IMR-90 (cell line): Measurements from ENCODE around the gene PRKN. TPM values are rescaled to one million over a fixed set of nuclear protein-coding genes. Genes with fewer than 3 reads are reported as not detected.

Experiments
- ATAC-seq: fragments of 200-7000 bp; cut with Tn5 transposase; 2 replicates; pipeline ENCODE4 v1.9.1; 2020; ENCODE audit warnings: low read depth, mild to moderate bottlenecking, moderate library complexity
- BruUV-seq: library from RNA; stranded (reverse); fragments of 400-500 nt; replicated peaks from 2 replicates; lab custom pipeline; 2021; lab: Mats Ljungman, UMichigan
- CTCF ChIA-PET: fragments of 300-600 bp; formaldehyde crosslinking; extraction: SDS; loops from one replicate; lab custom pipeline; 2021; ENCODE audit warnings: antibody characterized with exemption; lab: Yijun Ruan, JAX
- POLR2A ChIA-PET: fragments of 300-600 bp; sonication (Branson Sonifier 250); formaldehyde crosslinking; loops from one replicate; lab custom pipeline; 2022; ENCODE audit warnings: antibody characterized with exemption; ENCODE audit not compliant: unreplicated experiment; lab: Charles Lee
- DNase-seq: peaks from one replicate; pipeline ENCODE4 v3.0.0; 2013
- H2AFZ ChIP-seq: replicated peaks from 2 replicates; pipeline ENCODE3; 2013; ENCODE audit warnings: low read length, mild to moderate bottlenecking; ENCODE audit not compliant: poor library complexity
- H2AK5ac ChIP-seq: 2 replicates; pipeline ENCODE4 v1.6.1; 2013; ENCODE audit warnings: low read depth, low read length, inconsistent platforms
- H2AK9ac ChIP-seq: replicated peaks from 2 replicates; pipeline ENCODE3; 2013; ENCODE audit warnings: mild to moderate bottlenecking, low read depth, low read length, moderate library complexity; ENCODE audit not compliant: poor library complexity
- H2BK120ac ChIP-seq: 2 replicates; pipeline ENCODE4 v1.6.1; 2013; ENCODE audit warnings: low read depth, low read length, inconsistent platforms
- H2BK15ac ChIP-seq: 3 replicates; pipeline ENCODE4 v1.6.1; 2013; ENCODE audit warnings: low read depth, low read length, inconsistent platforms
- H2BK20ac ChIP-seq: 2 replicates; pipeline ENCODE4 v1.6.1; 2013; ENCODE audit warnings: low read depth, mild to moderate bottlenecking, inconsistent platforms, low read length, moderate library complexity
- H2BK5ac ChIP-seq: 2 replicates; pipeline ENCODE4 v1.6.1; 2013; ENCODE audit warnings: mild to moderate bottlenecking, low read depth, low read length, inconsistent platforms; ENCODE audit not compliant: poor library complexity, severe bottlenecking
- H3K14ac ChIP-seq: replicated peaks from 2 replicates; pipeline ENCODE4 v1.6.1; 2013; ENCODE audit warnings: low read depth, low read length, inconsistent platforms
- H3K18ac ChIP-seq: 2 replicates; pipeline ENCODE4 v1.6.1; 2013; ENCODE audit warnings: low read depth, low read length, control low read depth
- H3K23ac ChIP-seq: 2 replicates; pipeline ENCODE4 v1.6.1; 2013; ENCODE audit warnings: low read depth, low read length, inconsistent platforms
- H3K27ac ChIP-seq: 2 replicates; pipeline ENCODE4 v1.5.1; 2013; ENCODE audit warnings: mild to moderate bottlenecking, control low read depth, low read length; ENCODE audit not compliant: insufficient read depth
- H3K27me3 ChIP-seq: 2 replicates; pipeline ENCODE4 v1.6.1; 2013; ENCODE audit warnings: low read length; ENCODE audit not compliant: control insufficient read depth, insufficient read depth
- H3K36me3 ChIP-seq: 2 replicates; pipeline ENCODE4 v1.6.1; 2013; ENCODE audit warnings: low read length, mixed read lengths; ENCODE audit not compliant: control insufficient read depth, insufficient read depth
- H3K4ac ChIP-seq: 2 replicates; pipeline ENCODE4 v1.6.1; 2013; ENCODE audit warnings: low read depth, low read length, inconsistent platforms
- H3K4me1 ChIP-seq: 2 replicates; pipeline ENCODE4 v1.6.1; 2013; ENCODE audit warnings: low read length, mixed read lengths; ENCODE audit not compliant: control insufficient read depth, insufficient read depth
- H3K4me2 ChIP-seq: 2 replicates; pipeline ENCODE4 v1.6.1; 2013; ENCODE audit warnings: low read depth, mild to moderate bottlenecking, control low read depth, low read length, moderate library complexity
- H3K4me3 ChIP-seq: 2 replicates; pipeline ENCODE4 v1.5.1; 2013; ENCODE audit warnings: low read depth, mild to moderate bottlenecking, control low read depth, low read length, moderate library complexity; ENCODE audit not compliant: insufficient read depth
- H3K56ac ChIP-seq: 2 replicates; pipeline ENCODE4 v1.6.1; 2013; ENCODE audit warnings: low read length, inconsistent platforms; ENCODE audit not compliant: insufficient read depth; ENCODE audit errors: extremely low read depth
- H3K79me1 ChIP-seq, 2 experiments: 2 replicates each; pipeline ENCODE4 v1.6.1; 2013; ENCODE audit warnings: low read length in 2 of 2, inconsistent platforms in 1 of 2, low read depth in 1 of 2
- H3K9ac ChIP-seq: 2 replicates; pipeline ENCODE4 v1.6.1; 2013; ENCODE audit warnings: low read depth, low read length, control low read depth
- H3K9me1 ChIP-seq: 2 replicates; pipeline ENCODE4 v1.6.1; 2013; ENCODE audit warnings: low read length, inconsistent platforms; ENCODE audit not compliant: insufficient read depth
- H3K9me3 ChIP-seq: 2 replicates; pipeline ENCODE4 v1.6.1; 2013; ENCODE audit warnings: low read length; ENCODE audit not compliant: control insufficient read depth, insufficient read depth
- H4K20me1 ChIP-seq: 2 replicates; pipeline ENCODE4 v1.6.1; 2013; ENCODE audit warnings: low read length, inconsistent platforms; ENCODE audit not compliant: insufficient read depth
- H4K5ac ChIP-seq: 2 replicates; pipeline ENCODE4 v1.6.1; 2013; ENCODE audit warnings: mild to moderate bottlenecking, low read depth, low read length, control low read depth
- H4K8ac ChIP-seq, 2 experiments: 2 replicates each; pipeline ENCODE4 v1.6.1; 2013; ENCODE audit warnings: low read depth in 2 of 2, low read length in 2 of 2, control low read depth in 1 of 2, inconsistent platforms in 1 of 2
- H4K91ac ChIP-seq: 2 replicates; pipeline ENCODE4 v1.6.1; 2013; ENCODE audit warnings: low read depth, low read length, inconsistent platforms; ENCODE audit not compliant: insufficient read depth
- CEBPB ChIP-seq: IDR thresholded peaks from 2 replicates; pipeline ENCODE4 v1.6.1; 2012; ENCODE audit warnings: low read depth, low read length, improper control_type of control experiment
- FOS ChIP-seq: fragments of 150-350 bp; IDR thresholded peaks from 2 replicates; pipeline ENCODE4 v1.6.1; 2016; ENCODE audit warnings: low read depth, low read length
- MAFK ChIP-seq: IDR thresholded peaks from 2 replicates; pipeline ENCODE4 v1.6.1; 2012; ENCODE audit warnings: low read depth, low read length, improper control_type of control experiment
- MXI1 ChIP-seq: IDR thresholded peaks from 2 replicates; pipeline ENCODE4 v1.6.1; 2012; ENCODE audit warnings: low read depth, mild to moderate bottlenecking, low read length, moderate library complexity, borderline replicate concordance
- NFE2L2 ChIP-seq: fragments of 150-350 bp; IDR thresholded peaks from 2 replicates; pipeline ENCODE4 v1.6.1; 2016; ENCODE audit warnings: low read depth, mild to moderate bottlenecking, low read length
- POLR2A ChIP-seq: IDR thresholded peaks from 2 replicates; pipeline ENCODE4 v1.6.1; 2012; ENCODE audit warnings: mild to moderate bottlenecking, low read depth, low read length
- RCOR1 ChIP-seq: IDR thresholded peaks from 2 replicates; pipeline ENCODE4 v1.6.1; 2012; ENCODE audit warnings: mild to moderate bottlenecking, low read length, improper control_type of control experiment; ENCODE audit not compliant: insufficient replicate concordance
- RFX5 ChIP-seq: IDR thresholded peaks from 2 replicates; pipeline ENCODE4 v1.8.0; 2012; ENCODE audit warnings: low read depth, mild to moderate bottlenecking, low read length, moderate library complexity
- SMC3 ChIP-seq: fragments of 150-350 bp; IDR thresholded peaks from 2 replicates; pipeline ENCODE4 v1.6.1; 2016; ENCODE audit warnings: low read depth, mild to moderate bottlenecking, antibody characterized with exemption, low read length, moderate library complexity
- WGBS, 2 experiments: methylation state at CpG; one replicate each; pipeline versions ENCODE4 v1.1.5 to v1.1.7; 2013; ENCODE audit warnings: missing lambda C conversion rate in 2 of 2; ENCODE audit not compliant: insufficient read length in 1 of 2; ENCODE audit errors: extremely low coverage in 2 of 2; 5-methylcytosine and 5-hydroxymethylcytosine counted together
- dilution Hi-C: fragments of 300-500 bp; cut with HindIII; formaldehyde crosslinking; loops from one replicate; pipeline ENCODE4 v1.14.3; 2018; ENCODE audit warnings: low sequenced_read_pairs; ENCODE audit not compliant: unreplicated experiment
- in situ Hi-C: fragments of 300-500 bp; cut with MboI; formaldehyde crosslinking; loops from 3 replicates; pipeline ENCODE4 v1.14.3; 2019; ENCODE audit warnings: low sequenced_read_pairs, inconsistent platforms, mixed read lengths
- intact Hi-C: fragments of 100-400 bp; cut with micrococcal nuclease; formaldehyde crosslinking; loops from 2 replicates; pipeline ENCODE4 v1.10.0; 2022
- polyA plus RNA-seq, 3 experiments: library from polyadenylated mRNA; depleted of rRNA; stranded (reverse); fragments of >200 nt; gene quantifications; 2 replicates each; pipeline ENCODE4 v1.2.3, GENCODE V29; 2012; ENCODE audit warnings: low replicate concordance in 1 of 3
- total RNA-seq: library from RNA; depleted of rRNA; stranded (reverse); fragments of >200 nt; gene quantifications from 2 replicates; pipeline ENCODE4 v1.2.3, GENCODE V29; 2012
- TF ChIP-seq, protein P1 (sequence below): fragments of 150-350 bp; IDR thresholded peaks from 2 replicates; pipeline ENCODE4 v1.6.1; 2016; ENCODE audit warnings: low read depth, mild to moderate bottlenecking, low read length, moderate library complexity, borderline replicate concordance
- TF ChIP-seq, protein P2 (sequence below): conservative IDR thresholded peaks from 2 replicates; pipeline ENCODE4 v1.5.1; 2012; ENCODE audit warnings: mild to moderate bottlenecking, low read depth, low read length, improper control_type of control experiment

Gene PRKN
- total and polyA plus RNA-seq, 2 of the 4 experiments (the other 2 are of a cell fraction) = 0.15 to 0.18 TPM

DNA sequence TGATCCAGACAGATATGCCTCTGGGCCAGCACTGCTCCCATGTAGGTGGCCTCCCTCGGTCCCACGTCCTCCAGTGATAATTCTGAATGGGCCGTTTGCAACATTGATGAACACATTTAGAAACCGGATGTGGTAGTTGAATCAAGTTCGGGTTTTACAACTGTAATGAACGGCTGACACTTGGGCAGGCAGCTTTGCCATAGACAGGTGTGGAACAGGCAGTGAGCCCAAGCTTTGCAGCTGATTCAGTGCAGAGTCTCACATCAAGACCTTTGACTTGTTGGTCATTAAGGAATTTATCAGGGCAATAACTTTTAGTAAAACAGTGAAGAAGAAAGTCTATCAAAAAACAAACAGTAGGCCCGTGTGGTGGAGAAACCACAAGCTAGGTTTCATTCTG, 987.1 kb downstream of the PRKN start:
- H3K27ac ChIP-seq = no peak overlapping the region
- no peak overlapping the region for H3K14ac ChIP-seq
- dilution Hi-C loops = no loop called here
- no peak for DNase-seq
- ChIA-PET POLR2A (no interaction called here), CTCF (no interaction called here)
- H2BK15ac ChIP-seq = no peak overlapping the region
- no peak overlapping the region for H2AK9ac ChIP-seq
- H3K79me1 ChIP-seq = no peaks in the 10 kb centered on the region
- intact Hi-C loops = no loop called here
- in situ Hi-C loops = no loop called here
- no peaks in the 10 kb centered on the region for H4K20me1 ChIP-seq
- peaks cover 28% of the 10 kb centered on the region for H3K9me3 ChIP-seq
- H3K4me3 ChIP-seq = no peak overlapping the region
- no peak overlapping the region for H2BK120ac ChIP-seq
- no peak overlapping the region for H3K56ac ChIP-seq
- no peak overlapping the region for H2BK5ac ChIP-seq
- BruUV-seq = no TSS peak
- H3K18ac ChIP-seq = no peak overlapping the region
- 74% methylated on average over 4 of the region's 7 CpGs; no CpG with 5 or more reads in 1 of the 2 experiments for WGBS, 2 experiments
- H2BK20ac ChIP-seq = no peak overlapping the region
- H3K36me3 ChIP-seq = no peaks in the 10 kb centered on the region
- no peak for ATAC-seq
- H4K5ac ChIP-seq = no peak overlapping the region
- no peak overlapping the region for H3K9ac ChIP-seq
- TF ChIP-seq MXI1 = no peak
- TF ChIP-seq SMC3 = no peak
- no peak for TF ChIP-seq MAFK
- no peak for TF ChIP-seq POLR2A
- TF ChIP-seq RCOR1 = no peak
- TF ChIP-seq, protein P1, sequence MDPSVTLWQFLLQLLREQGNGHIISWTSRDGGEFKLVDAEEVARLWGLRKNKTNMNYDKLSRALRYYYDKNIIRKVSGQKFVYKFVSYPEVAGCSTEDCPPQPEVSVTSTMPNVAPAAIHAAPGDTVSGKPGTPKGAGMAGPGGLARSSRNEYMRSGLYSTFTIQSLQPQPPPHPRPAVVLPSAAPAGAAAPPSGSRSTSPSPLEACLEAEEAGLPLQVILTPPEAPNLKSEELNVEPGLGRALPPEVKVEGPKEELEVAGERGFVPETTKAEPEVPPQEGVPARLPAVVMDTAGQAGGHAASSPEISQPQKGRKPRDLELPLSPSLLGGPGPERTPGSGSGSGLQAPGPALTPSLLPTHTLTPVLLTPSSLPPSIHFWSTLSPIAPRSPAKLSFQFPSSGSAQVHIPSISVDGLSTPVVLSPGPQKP = no peak
- no peak for TF ChIP-seq FOS
- no peak for TF ChIP-seq RFX5
- TF ChIP-seq NFE2L2 = no peak
- no peak for TF ChIP-seq CEBPB
- TF ChIP-seq, protein P2, sequence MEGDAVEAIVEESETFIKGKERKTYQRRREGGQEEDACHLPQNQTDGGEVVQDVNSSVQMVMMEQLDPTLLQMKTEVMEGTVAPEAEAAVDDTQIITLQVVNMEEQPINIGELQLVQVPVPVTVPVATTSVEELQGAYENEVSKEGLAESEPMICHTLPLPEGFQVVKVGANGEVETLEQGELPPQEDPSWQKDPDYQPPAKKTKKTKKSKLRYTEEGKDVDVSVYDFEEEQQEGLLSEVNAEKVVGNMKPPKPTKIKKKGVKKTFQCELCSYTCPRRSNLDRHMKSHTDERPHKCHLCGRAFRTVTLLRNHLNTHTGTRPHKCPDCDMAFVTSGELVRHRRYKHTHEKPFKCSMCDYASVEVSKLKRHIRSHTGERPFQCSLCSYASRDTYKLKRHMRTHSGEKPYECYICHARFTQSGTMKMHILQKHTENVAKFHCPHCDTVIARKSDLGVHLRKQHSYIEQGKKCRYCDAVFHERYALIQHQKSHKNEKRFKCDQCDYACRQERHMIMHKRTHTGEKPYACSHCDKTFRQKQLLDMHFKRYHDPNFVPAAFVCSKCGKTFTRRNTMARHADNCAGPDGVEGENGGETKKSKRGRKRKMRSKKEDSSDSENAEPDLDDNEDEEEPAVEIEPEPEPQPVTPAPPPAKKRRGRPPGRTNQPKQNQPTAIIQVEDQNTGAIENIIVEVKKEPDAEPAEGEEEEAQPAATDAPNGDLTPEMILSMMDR = no peak
- no peak overlapping the region for H2AFZ ChIP-seq
- no peak overlapping the region for H4K91ac ChIP-seq
- H2AK5ac ChIP-seq = no peak overlapping the region
- H3K4me1 ChIP-seq = no peaks in the 10 kb centered on the region
- no peaks in the 10 kb centered on the region for H3K27me3 ChIP-seq
- H4K8ac ChIP-seq = no peak overlapping the region
- H3K23ac ChIP-seq = no peak overlapping the region
- no peaks in the 10 kb centered on the region for H3K9me1 ChIP-seq
- no peak overlapping the region for H3K4me2 ChIP-seq
- no peak overlapping the region for H3K4ac ChIP-seq
